Loucy (cell line): Measurements from ENCODE around the gene CAMK1D.
"Not testable (repeated sequence)": the region's sequence is repeated elsewhere in the genome, so short reads cannot be mapped to it uniquely, and the experiment has no call there.

Experiments
- H2AFZ ChIP-seq: fragments of 200-600 bp; sonication (generic); 2 replicates; pipeline ENCODE4 v1.6.0; 2016; ENCODE audit warnings: antibody characterized with exemption, mild to moderate bottlenecking, low read length, moderate library complexity
- H3F3A ChIP-seq: fragments of 200-600 bp; 2 replicates; pipeline ENCODE4 v1.6.0; 2016; ENCODE audit warnings: antibody characterized with exemption, low read depth, mild to moderate bottlenecking
- H3K27me3 ChIP-seq: fragments of 200-600 bp; sonication (generic); 2 replicates; pipeline ENCODE4 v1.6.1; 2014; ENCODE audit warnings: low read length, mild to moderate bottlenecking; ENCODE audit not compliant: insufficient read depth, poor library complexity, severe bottlenecking
- H3K36me3 ChIP-seq: fragments of 200-600 bp; sonication (generic); 2 replicates; pipeline ENCODE4 v1.6.1; 2016; ENCODE audit warnings: low read length; ENCODE audit not compliant: insufficient read depth
- H3K4me1 ChIP-seq: fragments of 200-600 bp; sonication (generic); 2 replicates; pipeline ENCODE4 v1.5.1; 2014; ENCODE audit warnings: low read length, mild to moderate bottlenecking; ENCODE audit not compliant: insufficient read depth, poor library complexity, severe bottlenecking
- H3K4me2 ChIP-seq: fragments of 200-600 bp; sonication (generic); 2 replicates; pipeline ENCODE4 v1.6.0; 2014; ENCODE audit warnings: antibody characterized with exemption, low read length, low read depth, mild to moderate bottlenecking; ENCODE audit not compliant: poor library complexity, severe bottlenecking
- H3K4me3 ChIP-seq: fragments of 200-600 bp; sonication (generic); 2 replicates; pipeline ENCODE4 v1.5.1; 2014; ENCODE audit warnings: low read length, mild to moderate bottlenecking, mixed read lengths; ENCODE audit not compliant: poor library complexity, severe bottlenecking
- H3K79me2 ChIP-seq: fragments of 200-600 bp; sonication (generic); 2 replicates; pipeline ENCODE4 v1.6.1; 2014; ENCODE audit warnings: low read length; ENCODE audit not compliant: insufficient read depth
- H3K9ac ChIP-seq: fragments of 200-600 bp; sonication (generic); 2 replicates; pipeline ENCODE4 v1.6.0; 2014; ENCODE audit warnings: mild to moderate bottlenecking, low read depth, low read length, moderate library complexity; ENCODE audit not compliant: poor library complexity, severe bottlenecking
- H3K9me2 ChIP-seq: fragments of 200-600 bp; sonication (generic); replicated peaks from 2 replicates; pipeline ENCODE4 v1.6.1; 2016; ENCODE audit warnings: low read depth, low read length, mixed read lengths
- H3K9me3 ChIP-seq: fragments of 200-600 bp; sonication (generic); 2 replicates; pipeline ENCODE4 v1.6.1; 2014; ENCODE audit warnings: mild to moderate bottlenecking, antibody characterized with exemption, low read length, low read depth; ENCODE audit not compliant: insufficient read depth
- H4K20me1 ChIP-seq: fragments of 200-600 bp; sonication (generic); 2 replicates; pipeline ENCODE4 v1.6.0; 2014; ENCODE audit warnings: antibody characterized with exemption, low read length, mild to moderate bottlenecking; ENCODE audit not compliant: insufficient read depth, poor library complexity, severe bottlenecking
- EZH2phosphoT487 ChIP-seq: fragments of 200-600 bp; IDR thresholded peaks from 2 replicates; pipeline ENCODE4 v1.6.1; 2018; ENCODE audit warnings: antibody characterized with exemption, mild to moderate bottlenecking, moderate library complexity, borderline replicate concordance
- TF ChIP-seq, protein P1 (sequence below): fragments of 200-600 bp; sonication (generic); conservative IDR thresholded peaks from 2 replicates; pipeline ENCODE4 v1.5.1; 2014; ENCODE audit warnings: mild to moderate bottlenecking, antibody characterized with exemption, low read length

The CAMK1D gene

DNA sequence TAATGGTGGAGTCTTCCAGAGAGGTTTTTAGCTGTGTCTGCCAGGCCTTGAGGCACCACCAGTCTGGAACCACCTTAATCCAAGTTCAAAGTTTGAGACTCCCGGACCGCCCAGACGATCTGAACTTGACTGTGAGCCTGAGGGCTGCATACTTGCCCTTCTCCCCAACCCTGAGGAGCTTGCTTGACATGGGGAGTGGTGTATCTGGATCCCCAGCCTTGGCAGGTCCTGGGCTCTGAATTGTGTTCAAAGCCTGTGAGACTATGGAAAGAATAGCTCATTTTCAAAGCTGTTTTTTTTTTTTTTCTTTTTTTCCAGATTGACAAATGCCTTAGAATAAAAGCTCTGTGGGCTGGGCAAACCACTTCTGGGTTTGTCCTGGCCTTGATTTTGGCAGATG is 22.3 kb upstream of the CAMK1D start:
- H3K36me3 ChIP-seq: no peaks in the 10 kb centered on the region
- TF ChIP-seq, protein P1, sequence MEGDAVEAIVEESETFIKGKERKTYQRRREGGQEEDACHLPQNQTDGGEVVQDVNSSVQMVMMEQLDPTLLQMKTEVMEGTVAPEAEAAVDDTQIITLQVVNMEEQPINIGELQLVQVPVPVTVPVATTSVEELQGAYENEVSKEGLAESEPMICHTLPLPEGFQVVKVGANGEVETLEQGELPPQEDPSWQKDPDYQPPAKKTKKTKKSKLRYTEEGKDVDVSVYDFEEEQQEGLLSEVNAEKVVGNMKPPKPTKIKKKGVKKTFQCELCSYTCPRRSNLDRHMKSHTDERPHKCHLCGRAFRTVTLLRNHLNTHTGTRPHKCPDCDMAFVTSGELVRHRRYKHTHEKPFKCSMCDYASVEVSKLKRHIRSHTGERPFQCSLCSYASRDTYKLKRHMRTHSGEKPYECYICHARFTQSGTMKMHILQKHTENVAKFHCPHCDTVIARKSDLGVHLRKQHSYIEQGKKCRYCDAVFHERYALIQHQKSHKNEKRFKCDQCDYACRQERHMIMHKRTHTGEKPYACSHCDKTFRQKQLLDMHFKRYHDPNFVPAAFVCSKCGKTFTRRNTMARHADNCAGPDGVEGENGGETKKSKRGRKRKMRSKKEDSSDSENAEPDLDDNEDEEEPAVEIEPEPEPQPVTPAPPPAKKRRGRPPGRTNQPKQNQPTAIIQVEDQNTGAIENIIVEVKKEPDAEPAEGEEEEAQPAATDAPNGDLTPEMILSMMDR: no peak
- no peak for TF ChIP-seq EZH2phosphoT487

GRCh38 chr10:12327476-12327875 is 21.9 kb upstream of the CAMK1D start:
- H3K9ac ChIP-seq: no peak overlapping the region
- H3K4me2 ChIP-seq: no peak overlapping the region
- H4K20me1 ChIP-seq: no peaks in the 10 kb centered on the region
- H3K4me3 ChIP-seq: no peak overlapping the region
- no peak overlapping the region for H2AFZ ChIP-seq
- TF ChIP-seq, protein P1: no peak
- TF ChIP-seq EZH2phosphoT487: no peak
- no peaks in the 10 kb centered on the region for H3K9me2 ChIP-seq
- H3K9me3 ChIP-seq: no peaks in the 10 kb centered on the region
- no peaks in the 10 kb centered on the region for H3K36me3 ChIP-seq
- H3K4me1 ChIP-seq: peaks cover 6% of the 10 kb centered on the region
- no peaks in the 10 kb centered on the region for H3K79me2 ChIP-seq
- no peaks in the 10 kb centered on the region for H3K27me3 ChIP-seq
- H3F3A ChIP-seq: no peaks in the 10 kb centered on the region

More for the DNA sequence above, 22.3 kb upstream of the CAMK1D start:
- Histone ChIP-seq H3K9ac (no peak overlapping the region), H3K4me2 (no peak overlapping the region), H3K79me2 (no peaks in the 10 kb centered on the region), H3K9me2 (no peaks in the 10 kb centered on the region), H3K27me3 (no peaks in the 10 kb centered on the region), H4K20me1 (no peaks in the 10 kb centered on the region), H2AFZ (no peak overlapping the region), H3K9me3 (no peaks in the 10 kb centered on the region), H3F3A (no peaks in the 10 kb centered on the region), H3K4me3 (no peak overlapping the region), H3K4me1 (peaks cover 6% of the 10 kb centered on the region)

DNA sequence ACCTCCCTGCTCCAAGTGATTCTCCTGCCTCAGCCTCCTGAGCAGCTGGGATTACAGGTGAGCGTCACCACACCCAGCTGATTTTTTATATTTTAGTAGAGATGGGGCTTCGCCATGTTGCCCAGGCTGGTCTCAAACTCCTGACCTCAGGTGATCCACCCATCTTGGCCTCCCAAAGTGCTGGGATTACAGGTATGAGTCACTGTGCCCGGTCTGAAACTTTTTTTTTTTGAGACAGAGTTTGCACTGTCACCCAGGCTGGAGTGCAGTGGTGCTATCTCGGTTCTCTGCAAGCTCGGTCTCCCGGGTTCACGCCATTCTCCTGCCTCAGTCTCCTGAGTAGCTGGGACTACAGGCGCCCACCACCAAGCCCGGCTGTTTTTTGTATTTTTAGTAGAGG is 21.0 kb upstream of the CAMK1D start:
- H3K79me2 ChIP-seq, H3F3A ChIP-seq, H3K4me3 ChIP-seq, H3K9me3 ChIP-seq, H4K20me1 ChIP-seq, H3K4me2 ChIP-seq, H3K9me2 ChIP-seq, H3K4me1 ChIP-seq, H3K9ac ChIP-seq, H3K27me3 ChIP-seq, H3K36me3 ChIP-seq, H2AFZ ChIP-seq: not testable (repeated sequence)

DNA sequence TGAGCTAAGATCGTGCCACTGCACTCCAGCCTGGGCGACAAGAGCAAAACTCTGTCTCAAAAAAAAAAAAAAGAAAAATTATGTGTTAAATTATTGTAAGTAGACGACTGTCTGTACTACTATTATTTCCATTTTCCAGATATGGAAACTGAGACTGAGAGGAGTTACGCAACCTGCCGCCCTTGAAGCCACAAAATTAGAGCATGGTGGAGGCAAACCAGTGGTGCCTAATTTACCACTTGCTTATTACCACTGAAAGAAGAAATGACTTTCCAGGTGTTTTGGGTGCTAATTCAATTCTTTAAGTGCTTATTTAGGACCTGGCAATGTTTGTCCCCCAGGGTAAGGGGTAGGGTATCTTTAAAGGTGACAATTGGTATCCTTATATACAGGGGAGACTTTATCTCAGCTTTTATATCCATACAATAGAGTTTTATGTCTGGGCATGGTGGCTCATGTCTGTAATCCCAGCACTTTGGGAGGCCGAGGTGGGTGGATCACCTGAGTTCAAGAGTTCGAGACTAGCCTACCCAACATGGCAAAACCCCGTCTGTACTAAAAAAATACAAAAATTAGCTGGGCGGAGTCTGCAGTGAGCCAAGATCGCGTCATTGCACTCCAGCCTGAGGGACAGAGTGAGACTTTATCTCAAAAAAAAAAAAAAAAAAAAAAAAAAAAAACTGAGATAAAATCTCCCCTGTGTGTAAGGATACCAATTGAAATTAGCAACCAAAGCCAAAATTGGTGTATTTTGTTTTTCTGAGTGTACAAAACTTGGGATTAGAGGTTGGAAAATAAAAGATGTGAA is 16.6 kb upstream of the CAMK1D start:
- H3K9me3 ChIP-seq: no peaks in the 10 kb centered on the region
- H3K9ac ChIP-seq: no peak overlapping the region
- TF ChIP-seq, protein P1: no peak
- TF ChIP-seq EZH2phosphoT487: no peak
- H4K20me1 ChIP-seq: no peaks in the 10 kb centered on the region
- no peaks in the 10 kb centered on the region for H3K27me3 ChIP-seq
- H3K4me2 ChIP-seq: no peak overlapping the region
- no peaks in the 10 kb centered on the region for H3K36me3 ChIP-seq
- no peaks in the 10 kb centered on the region for H3K9me2 ChIP-seq
- no peak overlapping the region for H2AFZ ChIP-seq
- no peaks in the 10 kb centered on the region for H3F3A ChIP-seq
- H3K79me2 ChIP-seq: no peaks in the 10 kb centered on the region
- H3K4me1 ChIP-seq: no peaks in the 10 kb centered on the region
- no peak overlapping the region for H3K4me3 ChIP-seq
